ENCODE measurements around the gene PRDX2.
"Not testable (repeated sequence)": the region's sequence is repeated elsewhere in the genome, so short reads cannot be mapped to it uniquely, and the experiment has no call there.

Gene PRDX2

GRCh38 chr19:12834566-12834943, 33.0 kb upstream of the PRDX2 start, which contains the start of gene RTBDN:
Gene RTBDN (minus strand): TSS chr19:12834579. CDS start chr19:12829979, 4,600 bp downstream.
- no peak for DNase-seq (ENCODE audit: low read depth)
- TF ChIP-seq CTCF (conservative IDR thresholded peaks at IDR 0.05; ENCODE audit: low read length): no peak
- peak within 1 kb of the TSS; percentile 37 for H3K4me3 ChIP-seq (ENCODE audit: low read length)

- TF ChIP-seq CTCF (conservative IDR thresholded peaks at IDR 0.05; ENCODE audit: low read length): no peak
- DNase-seq (ENCODE audit: low read depth): no peak
- H3K4me3 ChIP-seq (ENCODE audit: low read length): peak overlapping the region; percentile 37
Measured at GRCh38 chr19:12833738-12834565, 32.4 kb upstream of the PRDX2 start.

- H3K4me3 ChIP-seq (ENCODE audit: low read length): no peak overlapping the region
- DNase-seq (ENCODE audit: low read depth): no peak
- TF ChIP-seq CTCF (conservative IDR thresholded peaks at IDR 0.05; ENCODE audit: low read length): no peak
Measured at GRCh38 chr19:12833418-12833737, 31.8 kb upstream of the PRDX2 start.

DNA sequence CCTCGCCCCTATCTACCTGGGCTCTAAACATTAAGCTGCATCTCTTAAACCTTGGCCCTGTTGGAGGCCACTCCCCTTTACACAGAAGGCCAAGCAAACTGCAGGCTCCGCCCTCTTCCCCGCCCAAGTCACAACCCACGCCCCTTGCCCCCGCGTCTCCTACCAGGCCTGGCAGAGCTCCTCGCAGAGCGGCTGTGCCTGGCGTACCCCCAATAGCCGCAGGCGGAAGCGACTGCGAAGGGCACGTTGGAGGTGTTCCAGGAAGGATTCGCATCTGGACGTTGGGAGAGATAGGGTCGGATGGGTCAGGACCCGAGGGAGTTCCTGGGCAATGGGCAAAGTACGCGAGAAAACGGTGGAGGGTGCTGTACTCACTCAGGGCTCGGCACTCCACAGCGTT, 26.9 kb upstream of the PRDX2 start:
- no peak overlapping the region for H3K4me3 ChIP-seq (ENCODE audit: low read length)
- no peak for DNase-seq (ENCODE audit: low read depth)
- TF ChIP-seq CTCF (conservative IDR thresholded peaks at IDR 0.05; ENCODE audit: low read length): no peak

DNA sequence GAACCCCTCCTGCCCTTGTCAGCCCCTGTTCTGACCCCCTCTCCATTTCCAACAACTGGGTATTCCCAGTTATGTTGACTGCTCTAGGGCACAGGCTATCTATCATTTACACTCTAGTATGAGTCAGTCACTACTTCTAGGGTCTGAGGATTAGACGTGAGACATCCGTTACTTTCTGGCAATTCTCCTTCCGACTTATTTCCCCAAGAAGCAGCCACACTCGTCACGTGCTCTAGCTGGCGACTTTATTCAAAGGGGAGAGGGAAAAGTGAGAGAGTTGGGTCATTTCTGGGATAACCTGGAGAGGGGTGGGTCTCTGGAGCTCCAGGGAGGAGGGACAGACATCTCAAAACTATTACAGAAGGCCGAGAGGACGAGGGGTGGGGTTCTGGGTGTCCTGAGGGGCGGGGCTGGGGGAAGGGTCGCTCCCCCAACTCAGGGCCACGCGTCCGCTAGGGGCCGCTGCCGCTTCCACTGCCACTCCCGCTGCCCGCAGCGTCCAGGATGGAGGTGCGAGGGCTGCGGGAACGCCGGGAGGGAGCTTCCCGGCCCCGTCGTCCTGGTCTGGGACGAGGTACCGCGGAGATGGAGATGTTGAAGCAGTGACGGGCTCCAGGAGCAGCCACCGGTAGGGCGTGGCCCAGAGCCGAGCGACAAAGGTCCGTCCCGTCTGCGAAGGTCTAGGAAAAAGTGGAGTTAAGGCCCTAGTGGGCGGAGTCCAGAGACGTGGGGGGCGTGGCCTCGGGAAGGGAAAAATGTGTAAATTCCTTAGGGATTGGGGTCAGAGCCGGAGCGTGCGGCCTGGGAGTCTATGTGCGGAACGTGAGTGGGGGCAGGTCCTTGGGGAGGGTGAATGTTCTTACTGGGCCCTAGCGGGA, 23.9 kb upstream of the PRDX2 start:
- peak; percentile 17; the same call in 1 of the 2 replicates for TF ChIP-seq CTCF (conservative IDR thresholded peaks at IDR 0.05; ENCODE audit: low read length)
- peak; percentile 32 for DNase-seq (ENCODE audit: low read depth)
- no peak overlapping the region for H3K4me3 ChIP-seq (ENCODE audit: low read length)

GRCh38 chr19:12821761-12822160, 20.2 kb upstream of the PRDX2 start:
- no peak for TF ChIP-seq CTCF (conservative IDR thresholded peaks at IDR 0.05; ENCODE audit: low read length)
- DNase-seq (ENCODE audit: low read depth): no peak
- no peak overlapping the region for H3K4me3 ChIP-seq (ENCODE audit: low read length)

DNA sequence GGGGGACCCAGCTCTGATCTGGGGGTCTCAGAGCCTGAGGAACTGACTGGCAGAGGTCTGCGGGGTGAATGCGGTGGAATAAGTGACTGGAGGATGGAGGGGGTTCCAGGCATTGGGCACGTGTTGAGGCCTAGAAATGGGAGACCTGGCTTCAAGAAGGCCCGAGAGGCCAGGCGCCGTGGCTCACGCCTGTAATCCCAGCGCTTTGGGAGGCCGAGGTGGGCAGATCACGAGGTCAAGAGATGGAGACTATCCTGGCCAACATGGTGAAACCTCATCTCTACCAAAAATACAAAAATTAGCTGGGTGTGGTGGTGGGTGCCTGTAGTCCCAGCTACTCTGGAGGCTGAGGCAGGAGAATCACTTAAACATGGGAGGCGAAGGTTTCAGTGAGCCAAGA, 16.2 kb upstream of the PRDX2 start:
- DNase-seq (ENCODE audit: low read depth); H3K4me3 ChIP-seq (ENCODE audit: low read length): not testable (repeated sequence)

GRCh38 chr19:12817188-12817587, 15.6 kb upstream of the PRDX2 start:
- not testable (repeated sequence) for DNase-seq (ENCODE audit: low read depth); H3K4me3 ChIP-seq (ENCODE audit: low read length)

Measured in AG10803 (cell line).